ENCODE measurements around the gene STK16. TPM values are rescaled to one million over a fixed set of nuclear protein-coding genes. Genes with fewer than 3 reads are reported as not detected.

The STK16 gene
- total and polyA plus RNA-seq, 2 of the 13 experiments (the other 11 are each of a cell fraction or from before 2014, with no cell fraction given): 28.0 to 50.9 TPM

DNA sequence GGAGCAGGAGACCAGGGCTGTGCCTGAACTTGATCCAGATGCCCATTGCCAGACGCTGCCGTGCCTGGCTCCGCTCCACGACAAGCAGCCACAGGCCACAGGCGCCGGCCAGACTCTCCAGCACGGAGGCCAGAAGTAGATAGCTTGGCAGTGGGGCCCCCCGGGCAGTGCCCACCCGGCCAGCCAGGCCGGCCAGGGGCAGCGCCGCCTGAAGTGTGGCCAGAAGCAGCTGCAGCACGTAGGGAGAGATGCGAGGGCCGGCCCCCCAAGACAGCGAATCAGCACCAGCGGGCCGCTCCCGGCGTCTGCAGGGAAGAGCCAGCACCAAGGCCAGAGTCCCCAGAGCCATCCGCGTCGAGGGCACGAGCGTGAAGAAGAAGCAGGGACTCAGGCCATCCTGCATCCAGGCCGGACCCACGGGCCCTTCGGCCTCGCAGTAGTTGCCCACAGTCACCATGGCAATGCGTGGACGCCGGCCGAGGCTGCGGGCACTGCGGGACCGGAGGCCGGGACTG is 27.0 kb upstream of the STK16 start (continued):
- TF ChIP-seq MED13 (CRISPR knock-in tag; IDR thresholded peaks at IDR 0.05) (no peak), HNRNPUL1 (IDR thresholded peaks at IDR 0.05; ENCODE audit: low read depth, low read length) (no peak), SMYD3 (CRISPR knock-in tag; IDR thresholded peaks at IDR 0.05) (peak; percentile 5; the same call in 1 of the 2 replicates), ZNF432 (CRISPR knock-in tag; IDR thresholded peaks at IDR 0.05; ENCODE audit: borderline replicate concordance) (peak; percentile 95; the same call in 1 of the 2 replicates), ZNF468 (CRISPR knock-in tag; IDR thresholded peaks at IDR 0.05) (0 out of 2 replicates have a peak, but pooled peaks have one; percentile 21), ZNF547 (CRISPR knock-in tag; IDR thresholded peaks at IDR 0.05) (no peak), ELF3 (CRISPR knock-in tag; IDR thresholded peaks at IDR 0.05) (no peak), ZSCAN25 (CRISPR knock-in tag; IDR thresholded peaks at IDR 0.05) (0 out of 2 replicates have a peak, but pooled peaks have one; percentile 17), ZNF230 (CRISPR knock-in tag; IDR thresholded peaks at IDR 0.05) (no peak), ZBTB1 (CRISPR knock-in tag; IDR thresholded peaks at IDR 0.05; ENCODE audit: borderline replicate concordance) (no peak), SIX4 (CRISPR knock-in tag; IDR thresholded peaks at IDR 0.05) (no peak), RFX1 (IDR thresholded peaks at IDR 0.05) (peak; percentile 58; the same call in 1 of the 2 replicates), ZFP36L2 (CRISPR knock-in tag; IDR thresholded peaks at IDR 0.05) (no peak), ZNF598 (CRISPR knock-in tag; IDR thresholded peaks at IDR 0.05; ENCODE audit: borderline replicate concordance) (0 out of 2 replicates have a peak, but pooled peaks have one; percentile 93), POGZ (CRISPR knock-in tag; IDR thresholded peaks at IDR 0.05) (no peak), KDM5A (IDR thresholded peaks at IDR 0.05; ENCODE audit: borderline replicate concordance, low read length) (peak; percentile 40; the same call in 1 of the 2 replicates)
- TF ChIP-seq, protein P1, sequence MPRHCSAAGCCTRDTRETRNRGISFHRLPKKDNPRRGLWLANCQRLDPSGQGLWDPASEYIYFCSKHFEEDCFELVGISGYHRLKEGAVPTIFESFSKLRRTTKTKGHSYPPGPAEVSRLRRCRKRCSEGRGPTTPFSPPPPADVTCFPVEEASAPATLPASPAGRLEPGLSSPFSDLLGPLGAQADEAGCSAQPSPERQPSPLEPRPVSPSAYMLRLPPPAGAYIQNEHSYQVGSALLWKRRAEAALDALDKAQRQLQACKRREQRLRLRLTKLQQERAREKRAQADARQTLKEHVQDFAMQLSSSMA (CRISPR knock-in tag; IDR thresholded peaks at IDR 0.05): 0 out of 2 replicates have a peak, but pooled peaks have one; percentile 16
- TF ChIP-seq, protein P2, sequence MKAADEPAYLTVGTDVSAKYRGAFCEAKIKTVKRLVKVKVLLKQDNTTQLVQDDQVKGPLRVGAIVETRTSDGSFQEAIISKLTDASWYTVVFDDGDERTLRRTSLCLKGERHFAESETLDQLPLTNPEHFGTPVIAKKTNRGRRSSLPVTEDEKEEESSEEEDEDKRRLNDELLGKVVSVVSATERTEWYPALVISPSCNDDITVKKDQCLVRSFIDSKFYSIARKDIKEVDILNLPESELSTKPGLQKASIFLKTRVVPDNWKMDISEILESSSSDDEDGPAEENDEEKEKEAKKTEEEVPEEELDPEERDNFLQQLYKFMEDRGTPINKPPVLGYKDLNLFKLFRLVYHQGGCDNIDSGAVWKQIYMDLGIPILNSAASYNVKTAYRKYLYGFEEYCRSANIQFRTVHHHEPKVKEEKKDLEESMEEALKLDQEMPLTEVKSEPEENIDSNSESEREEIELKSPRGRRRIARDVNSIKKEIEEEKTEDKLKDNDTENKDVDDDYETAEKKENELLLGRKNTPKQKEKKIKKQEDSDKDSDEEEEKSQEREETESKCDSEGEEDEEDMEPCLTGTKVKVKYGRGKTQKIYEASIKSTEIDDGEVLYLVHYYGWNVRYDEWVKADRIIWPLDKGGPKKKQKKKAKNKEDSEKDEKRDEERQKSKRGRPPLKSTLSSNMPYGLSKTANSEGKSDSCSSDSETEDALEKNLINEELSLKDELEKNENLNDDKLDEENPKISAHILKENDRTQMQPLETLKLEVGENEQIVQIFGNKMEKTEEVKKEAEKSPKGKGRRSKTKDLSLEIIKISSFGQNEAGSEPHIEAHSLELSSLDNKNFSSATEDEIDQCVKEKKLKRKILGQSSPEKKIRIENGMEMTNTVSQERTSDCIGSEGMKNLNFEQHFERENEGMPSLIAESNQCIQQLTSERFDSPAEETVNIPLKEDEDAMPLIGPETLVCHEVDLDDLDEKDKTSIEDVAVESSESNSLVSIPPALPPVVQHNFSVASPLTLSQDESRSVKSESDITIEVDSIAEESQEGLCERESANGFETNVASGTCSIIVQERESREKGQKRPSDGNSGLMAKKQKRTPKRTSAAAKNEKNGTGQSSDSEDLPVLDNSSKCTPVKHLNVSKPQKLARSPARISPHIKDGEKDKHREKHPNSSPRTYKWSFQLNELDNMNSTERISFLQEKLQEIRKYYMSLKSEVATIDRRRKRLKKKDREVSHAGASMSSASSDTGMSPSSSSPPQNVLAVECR (CRISPR knock-in tag; IDR thresholded peaks at IDR 0.05; ENCODE audit: borderline replicate concordance): peak; percentile 8; the same call in 1 of the 2 replicates
- TF ChIP-seq, protein P3, sequence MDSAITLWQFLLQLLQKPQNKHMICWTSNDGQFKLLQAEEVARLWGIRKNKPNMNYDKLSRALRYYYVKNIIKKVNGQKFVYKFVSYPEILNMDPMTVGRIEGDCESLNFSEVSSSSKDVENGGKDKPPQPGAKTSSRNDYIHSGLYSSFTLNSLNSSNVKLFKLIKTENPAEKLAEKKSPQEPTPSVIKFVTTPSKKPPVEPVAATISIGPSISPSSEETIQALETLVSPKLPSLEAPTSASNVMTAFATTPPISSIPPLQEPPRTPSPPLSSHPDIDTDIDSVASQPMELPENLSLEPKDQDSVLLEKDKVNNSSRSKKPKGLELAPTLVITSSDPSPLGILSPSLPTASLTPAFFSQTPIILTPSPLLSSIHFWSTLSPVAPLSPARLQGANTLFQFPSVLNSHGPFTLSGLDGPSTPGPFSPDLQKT (CRISPR knock-in tag; IDR thresholded peaks at IDR 0.05; ENCODE audit: borderline replicate concordance): 0 out of 2 replicates have a peak, but pooled peaks have one; percentile 46
- TF ChIP-seq, protein P4, sequence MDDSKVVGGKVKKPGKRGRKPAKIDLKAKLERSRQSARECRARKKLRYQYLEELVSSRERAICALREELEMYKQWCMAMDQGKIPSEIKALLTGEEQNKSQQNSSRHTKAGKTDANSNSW (CRISPR knock-in tag; IDR thresholded peaks at IDR 0.05; ENCODE audit: borderline replicate concordance): no peak
- TF ChIP-seq, protein P5, sequence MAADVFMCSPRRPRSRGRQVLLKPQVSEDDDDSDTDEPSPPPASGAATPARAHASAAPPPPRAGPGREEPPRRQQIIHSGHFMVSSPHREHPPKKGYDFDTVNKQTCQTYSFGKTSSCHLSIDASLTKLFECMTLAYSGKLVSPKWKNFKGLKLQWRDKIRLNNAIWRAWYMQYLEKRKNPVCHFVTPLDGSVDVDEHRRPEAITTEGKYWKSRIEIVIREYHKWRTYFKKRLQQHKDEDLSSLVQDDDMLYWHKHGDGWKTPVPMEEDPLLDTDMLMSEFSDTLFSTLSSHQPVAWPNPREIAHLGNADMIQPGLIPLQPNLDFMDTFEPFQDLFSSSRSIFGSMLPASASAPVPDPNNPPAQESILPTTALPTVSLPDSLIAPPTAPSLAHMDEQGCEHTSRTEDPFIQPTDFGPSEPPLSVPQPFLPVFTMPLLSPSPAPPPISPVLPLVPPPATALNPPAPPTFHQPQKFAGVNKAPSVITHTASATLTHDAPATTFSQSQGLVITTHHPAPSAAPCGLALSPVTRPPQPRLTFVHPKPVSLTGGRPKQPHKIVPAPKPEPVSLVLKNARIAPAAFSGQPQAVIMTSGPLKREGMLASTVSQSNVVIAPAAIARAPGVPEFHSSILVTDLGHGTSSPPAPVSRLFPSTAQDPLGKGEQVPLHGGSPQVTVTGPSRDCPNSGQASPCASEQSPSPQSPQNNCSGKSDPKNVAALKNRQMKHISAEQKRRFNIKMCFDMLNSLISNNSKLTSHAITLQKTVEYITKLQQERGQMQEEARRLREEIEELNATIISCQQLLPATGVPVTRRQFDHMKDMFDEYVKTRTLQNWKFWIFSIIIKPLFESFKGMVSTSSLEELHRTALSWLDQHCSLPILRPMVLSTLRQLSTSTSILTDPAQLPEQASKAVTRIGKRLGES (CRISPR knock-in tag; IDR thresholded peaks at IDR 0.05; ENCODE audit: borderline replicate concordance): 0 out of 2 replicates have a peak, but pooled peaks have one; percentile 56
